B cell (primary cell): Measurements from ENCODE around the gene PTGER4. TPM values are rescaled to one million over a fixed set of nuclear protein-coding genes. Genes with fewer than 3 reads are reported as not detected.
"Not testable (repeated sequence)": the region's sequence is repeated elsewhere in the genome, so short reads cannot be mapped to it uniquely, and the experiment has no call there.

Experiments used
- ATAC-seq: fragments of 200-7000 bp; cut with Tn5 transposase; one replicate; pipeline ENCODE4 v1.10.0; 2021; ENCODE audit warnings: low read depth, mild to moderate bottlenecking, moderate number of reproducible peaks, moderate library complexity
- CTCF ChIA-PET: fragments of 350-600 bp; sonication (Branson Sonifier 250); formaldehyde crosslinking; loops from one replicate; lab custom pipeline; 2021; ENCODE audit warnings: antibody characterized with exemption, inconsistent platforms; lab: Charles Lee
- POLR2A ChIA-PET: fragments of 350-600 bp; sonication (Branson Sonifier 250); formaldehyde crosslinking; loops from one replicate; lab custom pipeline; 2021; ENCODE audit warnings: antibody characterized with exemption; lab: Charles Lee
- DNase-seq: peaks from one replicate; pipeline ENCODE4 v3.0.0; 2013
- H2AFZ ChIP-seq: 2 replicates; pipeline ENCODE4 v1.6.1; 2012; ENCODE audit warnings: mild to moderate bottlenecking, low read depth, low read length; ENCODE audit not compliant: insufficient read depth, poor library complexity, severe bottlenecking
- H3K27ac ChIP-seq, 2 donors: 1 replicate in 1 of 2; 2 replicates in 1 of 2; pipeline ENCODE4 v1.5.1; 2012 to 2013; ENCODE audit warnings: low read length in 2 of 2, mild to moderate bottlenecking in 2 of 2, moderate library complexity in 1 of 2
- H3K27me3 ChIP-seq, 4 experiments: fragments of 200-600 bp in 1 of 4; sonication (generic) in 1 of 4; replicated peaks in 1 of 4; 1 replicate in 2 of 4; 2 replicates in 2 of 4; pipeline versions ENCODE4 v1.6.1 to v1.7.0; 2013 to 2016; ENCODE audit warnings: low read length in 3 of 4, mild to moderate bottlenecking in 2 of 4, mixed read lengths in 1 of 4, moderate library complexity in 1 of 4; ENCODE audit not compliant: insufficient read depth in 4 of 4, control insufficient read depth in 3 of 4; ENCODE audit errors: control extremely low read depth in 1 of 4
- H3K36me3 ChIP-seq, 2 experiments: replicated peaks in 1 of 2; 1 replicate in 1 of 2; 2 replicates in 1 of 2; pipeline versions ENCODE4 v1.6.1 to v1.7.1; 2013; ENCODE audit warnings: low read length in 1 of 2; ENCODE audit not compliant: insufficient read depth in 2 of 2, control insufficient read depth in 1 of 2; ENCODE audit errors: control extremely low read depth in 1 of 2, extremely low read depth in 1 of 2
- H3K4me1 ChIP-seq, 2 donors: fragments of 200-600 bp in 1 of 2; sonication (generic) in 1 of 2; 1 replicate in 1 of 2; 2 replicates in 1 of 2; pipeline versions ENCODE4 v1.5.1 to v1.6.1; 2013 to 2017; ENCODE audit warnings: low read length in 2 of 2; ENCODE audit not compliant: control insufficient read depth in 2 of 2, insufficient read depth in 2 of 2
- H3K4me2 ChIP-seq: replicated peaks from 2 replicates; pipeline ENCODE3; 2012; ENCODE audit warnings: mild to moderate bottlenecking, low read depth, low read length; ENCODE audit not compliant: poor library complexity, severe bottlenecking
- H3K4me3 ChIP-seq, 5 experiments: fragments of 200-600 bp in 1 of 5; sonication (generic) in 1 of 5; 1 replicate in 3 of 5; 2 replicates in 2 of 5; pipeline versions ENCODE4 v1.5.1 to v1.7.0; 2011 to 2016; ENCODE audit warnings: low read length in 4 of 5, mild to moderate bottlenecking in 4 of 5, low read depth in 2 of 5, control low read depth in 1 of 5, moderate library complexity in 1 of 5; ENCODE audit not compliant: insufficient read depth in 1 of 5; ENCODE audit errors: control extremely low read depth in 1 of 5, extremely low read depth in 1 of 5
- H3K79me2 ChIP-seq: fragments of 200-600 bp; sonication (generic); one replicate; pipeline ENCODE4 v1.6.0; 2016; ENCODE audit warnings: low read length; ENCODE audit not compliant: control insufficient read depth, insufficient read depth
- H3K9ac ChIP-seq: fragments of 200-600 bp; sonication (generic); 2 replicates; pipeline ENCODE4 v1.6.1; 2017; ENCODE audit warnings: mild to moderate bottlenecking, low read length, moderate library complexity
- H3K9me3 ChIP-seq, 3 donors: one replicate each; pipeline versions ENCODE4 v1.6.1 to v1.7.1; 2013; ENCODE audit warnings: low read length in 2 of 3; ENCODE audit not compliant: control insufficient read depth in 2 of 3, insufficient read depth in 1 of 3; ENCODE audit errors: control extremely low read depth in 1 of 3
- H4K20me1 ChIP-seq: 2 replicates; pipeline ENCODE4 v1.6.0; 2012; ENCODE audit warnings: mild to moderate bottlenecking, low read length; ENCODE audit not compliant: insufficient read depth, control insufficient read depth, poor library complexity, severe bottlenecking
- H3K27ac Mint-ChIP-seq: one replicate; pipeline ENCODE4 v1.8.0; 2021; ENCODE audit warnings: mixed read lengths
- H3K27me3 Mint-ChIP-seq: one replicate; pipeline ENCODE4 v1.8.0; 2021; ENCODE audit warnings: mixed read lengths
- H3K4me1 Mint-ChIP-seq: one replicate; pipeline ENCODE4 v1.8.0; 2021; ENCODE audit warnings: mixed read lengths
- H3K4me3 Mint-ChIP-seq: one replicate; pipeline ENCODE4 v1.8.0; 2021; ENCODE audit warnings: mixed read lengths
- H3K9me3 Mint-ChIP-seq: one replicate; pipeline ENCODE4 v1.8.0; 2022; ENCODE audit warnings: mixed read lengths; ENCODE audit not compliant: insufficient read depth
- CTCF ChIP-seq: fragments of 200-600 bp; IDR thresholded peaks from one replicate; pipeline ENCODE4 v1.8.0; 2022; ENCODE audit warnings: antibody characterized with exemption, mild to moderate bottlenecking
- EZH2 ChIP-seq: IDR thresholded peaks from 2 replicates; pipeline ENCODE4 v1.6.1; 2012; ENCODE audit warnings: borderline replicate concordance, low read depth, mild to moderate bottlenecking, moderate library complexity, low read length; ENCODE audit not compliant: insufficient read depth, poor library complexity, severe bottlenecking
- WGBS: methylation state at CpG from one replicate; pipeline ENCODE4 v1.1.5; 2013; ENCODE audit warnings: missing lambda C conversion rate; ENCODE audit not compliant: insufficient coverage; 5-methylcytosine and 5-hydroxymethylcytosine counted together
- intact Hi-C: fragments of 100-400 bp; cut with micrococcal nuclease; formaldehyde crosslinking; loops from one replicate; pipeline ENCODE4 v1.10.0; 2022
- polyA plus RNA-seq: library from polyadenylated mRNA; depleted of rRNA; stranded (reverse); fragments of >200 nt; gene quantifications from 2 replicates; pipeline ENCODE4 v1.2.3, GENCODE V29; 2012
- total RNA-seq, 2 donors: library from RNA; stranded (reverse); fragments of 120-200 nt in 1 of 2; gene quantifications; 1 replicate in 1 of 2; 2 replicates in 1 of 2; pipeline versions ENCODE4 v1.2.3 to v1.2.4, GENCODE V29; 2013 to 2022

The PTGER4 gene
- total and polyA plus RNA-seq, 2 donors (not counting 1 experiment from before 2014, with no cell fraction given), result 26.3 to 76.7 TPM

GRCh38 chr5:40655138-40655537 lies 24.6 kb upstream of the PTGER4 start:
- Histone ChIP-seq H3K9ac (no peak overlapping the region), H3K27ac (no peak overlapping the region), H3K4me2 (no peak overlapping the region), H2AFZ (no peak overlapping the region), H3K79me2 (no peaks in the 10 kb centered on the region), H3K4me3 (no peak overlapping the region), H3K36me3 (no peaks in the 10 kb centered on the region), H3K27me3 (no peaks in the 10 kb centered on the region), H3K9me3 (no peaks in the 10 kb centered on the region), H3K4me1 (peaks cover 15 to 19% of the 10 kb centered on the region in 2 donors), H4K20me1 (no peaks in the 10 kb centered on the region)
- no peaks in the 10 kb centered on the region for H3K9me3 Mint-ChIP-seq
- no peak for TF ChIP-seq EZH2
- no peak for TF ChIP-seq CTCF
- no peaks in the 10 kb centered on the region for H3K27me3 Mint-ChIP-seq
- POLR2A ChIA-PET, result no interaction called here
- no CpG with 5 or more reads among the region's 2 CpGs for WGBS
- H3K4me1 Mint-ChIP-seq, result peaks cover 29% of the 10 kb centered on the region
- CTCF ChIA-PET, result interaction anchor here (0.7 kb wide), 1 partner anchor 310 kb away, joined by 4 read pairs; no protein-coding TSS in a partner anchor
- no peak for ATAC-seq
- H3K4me3 Mint-ChIP-seq, result no peak overlapping the region
- intact Hi-C loops, result loop anchor here (5.0 kb wide), 1 partner anchor 33 kb away; no protein-coding TSS in a partner anchor
- H3K27ac Mint-ChIP-seq, result no peak overlapping the region
- DNase-seq, result no peak

- H3K4me2 ChIP-seq, H3K27ac ChIP-seq, H3K27me3 Mint-ChIP-seq, H3K27me3 ChIP-seq, H4K20me1 ChIP-seq, H3K9ac ChIP-seq, H3K79me2 ChIP-seq, H2AFZ ChIP-seq, H3K9me3 Mint-ChIP-seq, H3K4me3 ChIP-seq, H3K9me3 ChIP-seq, DNase-seq, POLR2A ChIA-PET, H3K27ac Mint-ChIP-seq, CTCF ChIA-PET, H3K36me3 ChIP-seq, ATAC-seq, H3K4me3 Mint-ChIP-seq: not testable (repeated sequence)
- intact Hi-C loops, result loop anchor here (5.0 kb wide), 1 partner anchor 34 kb away; no protein-coding TSS in a partner anchor
- peaks cover 15 to 19% of the 10 kb centered on the region in 2 donors for H3K4me1 ChIP-seq
- H3K4me1 Mint-ChIP-seq, result peaks cover 27% of the 10 kb centered on the region
Measured at GRCh38 chr5:40656091-40656490, 23.6 kb upstream of the PTGER4 start.
